ENCODE measurements around the gene CC2D2B. TPM values are rescaled to one million over a fixed set of nuclear protein-coding genes. Genes with fewer than 3 reads are reported as not detected.
"Not testable (repeated sequence)": the region's sequence is repeated elsewhere in the genome, so short reads cannot be mapped to it uniquely, and the experiment has no call there.

Gene CC2D2B
- total and polyA plus RNA-seq, 3 donors from 2014 or later, result 7.7 to 16.5 (median 15.4) TPM

DNA sequence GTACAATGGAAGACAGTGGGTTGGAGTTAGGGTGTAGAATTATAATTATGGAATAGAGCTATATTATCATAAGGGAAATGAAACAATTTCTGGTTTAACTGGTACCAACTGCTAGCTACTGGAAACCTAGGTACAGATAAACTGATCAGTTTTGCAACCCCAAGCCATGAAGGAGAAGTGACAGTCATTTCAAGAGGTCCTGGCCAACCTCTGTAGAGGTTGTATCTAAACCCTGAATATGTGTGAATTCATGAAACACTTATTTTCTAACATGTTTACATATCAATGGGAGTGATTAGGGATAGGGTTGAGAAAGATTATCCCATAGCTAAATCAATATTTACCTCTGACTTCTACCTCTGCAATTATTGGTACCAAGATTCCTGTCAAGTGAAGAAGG, 29.9 kb upstream of the CC2D2B start:
- DNase-seq, result no peak
- Histone ChIP-seq H3K4me3 (no peak overlapping the region), H3K9me3 (no peaks in the 10 kb centered on the region), H3K4me1 (peaks cover 7% of the 10 kb centered on the region), H3K36me3 (ENCODE audit: low read depth, missing control alignments) (no peaks in the 10 kb centered on the region), H3K27ac (no peak overlapping the region), H3K27me3 (no peaks in the 10 kb centered on the region)
- TF ChIP-seq POLR2A (IDR thresholded peaks at IDR 0.05), result no peak
- TF ChIP-seq, protein P1, sequence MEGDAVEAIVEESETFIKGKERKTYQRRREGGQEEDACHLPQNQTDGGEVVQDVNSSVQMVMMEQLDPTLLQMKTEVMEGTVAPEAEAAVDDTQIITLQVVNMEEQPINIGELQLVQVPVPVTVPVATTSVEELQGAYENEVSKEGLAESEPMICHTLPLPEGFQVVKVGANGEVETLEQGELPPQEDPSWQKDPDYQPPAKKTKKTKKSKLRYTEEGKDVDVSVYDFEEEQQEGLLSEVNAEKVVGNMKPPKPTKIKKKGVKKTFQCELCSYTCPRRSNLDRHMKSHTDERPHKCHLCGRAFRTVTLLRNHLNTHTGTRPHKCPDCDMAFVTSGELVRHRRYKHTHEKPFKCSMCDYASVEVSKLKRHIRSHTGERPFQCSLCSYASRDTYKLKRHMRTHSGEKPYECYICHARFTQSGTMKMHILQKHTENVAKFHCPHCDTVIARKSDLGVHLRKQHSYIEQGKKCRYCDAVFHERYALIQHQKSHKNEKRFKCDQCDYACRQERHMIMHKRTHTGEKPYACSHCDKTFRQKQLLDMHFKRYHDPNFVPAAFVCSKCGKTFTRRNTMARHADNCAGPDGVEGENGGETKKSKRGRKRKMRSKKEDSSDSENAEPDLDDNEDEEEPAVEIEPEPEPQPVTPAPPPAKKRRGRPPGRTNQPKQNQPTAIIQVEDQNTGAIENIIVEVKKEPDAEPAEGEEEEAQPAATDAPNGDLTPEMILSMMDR (IDR thresholded peaks at IDR 0.05), result no peak
- intact Hi-C loops (cut with DNase I; ENCODE audit: low total_unique reads), result no loop called here

DNA sequence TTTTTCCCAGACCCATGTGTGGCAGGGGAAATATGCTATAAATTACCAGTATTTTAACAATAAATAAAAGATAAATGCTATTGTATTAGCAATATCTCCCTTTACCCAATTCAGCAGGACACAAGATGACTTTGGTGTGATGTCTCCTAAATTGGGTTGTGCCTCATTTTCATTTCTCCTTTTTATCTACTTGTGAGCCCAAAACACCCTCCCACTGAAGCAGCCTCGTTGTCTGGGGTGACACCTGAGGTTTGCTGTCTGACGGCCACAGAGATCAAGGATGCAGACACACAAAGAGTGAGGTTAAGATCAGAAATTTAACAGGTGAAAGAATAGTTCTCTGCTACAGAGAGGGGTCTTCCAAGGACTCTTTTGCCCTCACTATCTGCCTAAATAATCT, 27.1 kb upstream of the CC2D2B start:
- peak overlapping the region; percentile 40 to 71 for H3K27ac ChIP-seq
- H3K9me3 ChIP-seq, result no peaks in the 10 kb centered on the region
- intact Hi-C loops (cut with DNase I; ENCODE audit: low total_unique reads), result no loop called here
- peaks cover 7% of the 10 kb centered on the region for H3K4me1 ChIP-seq
- H3K27me3 ChIP-seq, result no peaks in the 10 kb centered on the region
- no peak overlapping the region for H3K4me3 ChIP-seq
- H3K36me3 ChIP-seq (ENCODE audit: low read depth, missing control alignments), result no peaks in the 10 kb centered on the region
- 50 to 53% methylated on average over 2 of the region's 2 CpGs for WGBS, 2 donors
- TF ChIP-seq, protein P1 (IDR thresholded peaks at IDR 0.05), result no peak
- TF ChIP-seq POLR2A (IDR thresholded peaks at IDR 0.05), result no peak
- no peak for DNase-seq

DNA sequence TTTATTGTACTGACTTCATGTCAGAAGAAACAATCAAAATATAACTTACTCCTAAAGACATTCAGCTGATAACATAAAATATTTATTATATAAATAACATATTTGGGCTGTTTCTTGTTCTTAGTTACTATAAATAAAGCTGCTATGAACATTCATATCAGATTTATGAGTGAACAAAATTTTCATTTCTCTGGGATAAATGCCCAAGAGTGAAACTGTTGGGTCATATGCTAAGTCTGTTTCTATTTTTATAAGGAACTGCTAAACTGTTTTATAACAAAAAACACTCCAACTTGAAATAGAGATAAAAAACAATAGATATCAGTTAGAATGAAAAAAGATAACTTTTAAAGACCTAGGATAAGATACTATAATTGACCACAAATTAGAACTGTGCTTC, 26.5 kb upstream of the CC2D2B start:
- Histone ChIP-seq H3K27ac (peak overlapping the region; percentile 40 to 71), H3K9me3 (no peaks in the 10 kb centered on the region), H3K27me3 (no peaks in the 10 kb centered on the region), H3K36me3 (ENCODE audit: low read depth, missing control alignments) (no peaks in the 10 kb centered on the region), H3K4me1 (peaks cover 7% of the 10 kb centered on the region), H3K4me3 (no peak overlapping the region)
- intact Hi-C loops (cut with DNase I; ENCODE audit: low total_unique reads), result no loop called here
- TF ChIP-seq POLR2A (IDR thresholded peaks at IDR 0.05), result no peak
- TF ChIP-seq, protein P1 (IDR thresholded peaks at IDR 0.05), result no peak
- DNase-seq, result no peak

DNA sequence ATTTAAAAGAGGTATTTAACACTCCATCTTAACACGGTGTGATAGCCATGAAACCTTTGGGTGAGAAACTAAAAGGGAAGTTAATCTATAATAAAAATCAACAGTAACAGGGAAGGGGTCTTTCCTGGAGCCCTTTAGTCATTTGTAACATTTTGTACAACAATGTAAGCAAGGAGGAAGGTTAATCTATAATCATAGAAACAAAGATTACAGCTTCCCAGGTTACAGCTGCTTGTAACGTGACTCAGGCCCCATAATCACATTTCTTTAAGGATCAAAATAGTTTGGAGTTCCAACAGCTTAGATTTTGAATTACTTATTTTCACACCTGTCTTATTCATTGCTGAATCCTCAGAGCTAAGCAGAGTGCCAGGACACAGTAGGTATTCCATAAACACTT, 17.9 kb upstream of the CC2D2B start:
- no peak overlapping the region for H3K4me3 ChIP-seq
- H3K36me3 ChIP-seq (ENCODE audit: low read depth, missing control alignments), result no peaks in the 10 kb centered on the region
- H3K27ac ChIP-seq, result no peak overlapping the region
- no peaks in the 10 kb centered on the region for H3K27me3 ChIP-seq
- H3K9me3 ChIP-seq, result no peaks in the 10 kb centered on the region
- 58 to 74% methylated on average over 2 of the region's 2 CpGs for WGBS, 2 donors
- H3K4me1 ChIP-seq, result no peaks in the 10 kb centered on the region
- intact Hi-C loops (cut with DNase I; ENCODE audit: low total_unique reads), result no loop called here
- no peak for DNase-seq
- no peak for TF ChIP-seq POLR2A (IDR thresholded peaks at IDR 0.05)
- TF ChIP-seq, protein P1 (IDR thresholded peaks at IDR 0.05), result no peak

DNA sequence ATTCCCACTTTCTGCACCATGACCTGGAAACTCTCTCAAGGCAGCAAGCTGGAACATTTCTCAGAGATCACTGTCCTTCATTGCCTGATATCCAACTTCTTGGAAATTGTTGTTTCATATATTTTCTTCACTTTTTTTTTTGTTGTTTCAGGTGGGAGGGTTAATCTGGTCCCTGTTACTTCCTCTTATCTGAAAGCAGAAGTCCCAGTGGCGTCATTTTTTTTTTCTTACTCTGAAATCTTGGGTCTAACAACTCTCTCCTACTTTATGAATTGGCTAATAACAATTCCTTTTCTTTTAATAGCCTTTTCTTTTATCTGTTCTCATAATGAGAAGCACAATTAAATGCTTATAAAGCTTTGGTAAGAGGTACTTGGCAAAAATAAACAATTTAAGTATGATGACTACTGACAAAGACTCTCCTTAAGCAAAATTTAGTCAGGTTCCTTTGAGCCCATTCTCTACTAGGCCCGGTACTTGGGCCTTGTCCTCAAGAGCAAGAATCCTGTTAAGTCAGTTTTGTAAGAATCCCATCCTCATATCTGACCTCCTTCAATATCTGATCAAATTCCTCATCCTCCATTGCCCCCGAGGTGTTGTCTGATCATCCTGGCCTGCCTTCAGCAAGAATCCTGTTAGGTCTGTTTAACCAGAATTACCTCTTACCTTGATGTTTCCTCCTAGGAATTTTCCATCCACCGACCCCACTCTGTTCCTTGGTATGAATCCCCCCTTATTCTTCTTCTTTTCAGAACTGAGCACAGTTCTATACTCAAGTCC, 11.5 kb upstream of the CC2D2B start:
- Histone ChIP-seq H3K27me3 (no peaks in the 10 kb centered on the region), H3K4me1 (no peaks in the 10 kb centered on the region), H3K36me3 (ENCODE audit: low read depth, missing control alignments) (no peaks in the 10 kb centered on the region), H3K9me3 (no peaks in the 10 kb centered on the region), H3K27ac (no peak overlapping the region), H3K4me3 (no peak overlapping the region)
- intact Hi-C loops (cut with DNase I; ENCODE audit: low total_unique reads), result no loop called here
- TF ChIP-seq, protein P1 (IDR thresholded peaks at IDR 0.05), result no peak
- TF ChIP-seq POLR2A (IDR thresholded peaks at IDR 0.05), result no peak
- 93 to 95% methylated on average over 4 of the region's 4 CpGs for WGBS, 2 donors
- no peak for DNase-seq

DNA sequence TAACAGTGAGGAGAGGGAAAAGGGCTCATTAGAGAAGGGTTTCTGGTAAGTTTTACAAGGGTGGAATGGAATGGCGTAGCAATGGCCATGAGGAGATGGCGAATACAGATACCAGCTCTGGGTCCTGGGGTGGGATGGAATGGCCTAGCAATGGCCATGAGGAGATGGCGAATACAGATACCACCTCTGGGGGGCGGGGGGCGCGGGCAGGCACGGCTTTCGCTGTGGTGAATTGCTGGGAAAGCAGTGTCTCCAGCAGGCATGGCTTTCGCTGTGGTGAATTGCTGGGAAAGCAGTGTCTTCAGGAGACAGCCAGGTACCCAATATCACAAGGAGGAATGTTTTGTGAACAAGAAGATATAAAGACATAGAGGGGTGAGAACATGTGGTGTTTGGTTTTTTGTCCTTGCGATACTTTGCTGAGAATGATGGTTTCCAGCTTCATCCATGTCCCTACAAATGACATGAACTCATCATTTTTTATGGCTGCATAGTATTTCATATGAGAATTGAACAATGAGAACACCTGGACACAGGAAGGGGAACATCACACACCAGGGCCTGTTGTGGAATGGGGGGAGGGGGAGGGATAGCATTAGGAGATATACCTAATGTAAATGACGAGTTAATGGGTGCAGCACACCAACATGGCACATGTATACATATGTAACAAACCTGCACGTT, 1.7 kb upstream of the CC2D2B start:
- H3K27ac ChIP-seq; H3K4me1 ChIP-seq; H3K9me3 ChIP-seq; H3K4me3 ChIP-seq; H3K36me3 ChIP-seq (ENCODE audit: low read depth, missing control alignments); DNase-seq; intact Hi-C loops (cut with DNase I; ENCODE audit: low total_unique reads); H3K27me3 ChIP-seq: not testable (repeated sequence)
- WGBS, 2 donors, result 78 to 90% methylated on average over 12 of the region's 12 CpGs
